NCI-H526 (cell line): Measurements from ENCODE around the gene HACD1.

ENCODE experiments used
- DNase-seq, 2 experiments: peaks; one replicate each; lab custom pipeline; 2025; lab: John Stamatoyannopoulos, UW

Gene HACD1

DNA sequence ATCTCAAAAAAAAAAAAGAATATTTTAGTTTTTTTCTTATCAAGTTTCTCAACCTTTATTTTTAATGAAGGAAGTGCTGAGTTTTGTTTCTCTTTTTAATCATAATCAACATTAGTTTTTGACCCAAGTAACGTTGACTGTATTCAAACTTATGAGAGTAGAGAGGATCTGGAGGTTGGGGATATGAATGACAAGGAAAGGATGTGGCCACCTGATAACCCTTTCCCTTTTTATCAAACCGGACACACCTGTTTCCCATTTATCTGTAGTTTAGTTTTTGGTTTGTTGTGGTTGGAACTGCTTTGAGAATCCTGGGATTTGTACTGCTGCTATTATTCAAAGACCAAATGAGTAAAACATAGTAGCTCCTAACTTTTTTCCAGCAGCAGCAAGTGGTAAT is 38.6 kb downstream of the HACD1 start:
- DNase-seq, result no peak

DNA sequence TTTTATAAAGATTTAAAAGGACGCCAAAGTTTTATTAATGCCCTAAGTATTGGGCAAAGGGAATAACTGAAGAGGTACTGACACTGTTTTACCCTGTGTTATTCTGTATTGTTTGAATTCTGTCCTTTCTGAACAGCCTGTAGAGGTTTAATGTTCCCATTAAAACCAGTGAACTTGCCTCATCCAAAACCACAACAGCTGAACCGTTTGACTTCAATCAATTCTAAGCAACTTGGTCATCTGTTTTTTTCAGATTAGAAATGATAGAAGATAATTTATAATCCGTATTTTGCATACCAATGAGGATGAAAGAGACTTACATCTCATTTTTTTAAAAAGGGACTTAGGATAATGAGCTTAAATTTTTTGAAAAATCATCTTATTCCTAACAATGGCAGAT is 40.4 kb downstream of the HACD1 start:
- DNase-seq, result no peak

DNA sequence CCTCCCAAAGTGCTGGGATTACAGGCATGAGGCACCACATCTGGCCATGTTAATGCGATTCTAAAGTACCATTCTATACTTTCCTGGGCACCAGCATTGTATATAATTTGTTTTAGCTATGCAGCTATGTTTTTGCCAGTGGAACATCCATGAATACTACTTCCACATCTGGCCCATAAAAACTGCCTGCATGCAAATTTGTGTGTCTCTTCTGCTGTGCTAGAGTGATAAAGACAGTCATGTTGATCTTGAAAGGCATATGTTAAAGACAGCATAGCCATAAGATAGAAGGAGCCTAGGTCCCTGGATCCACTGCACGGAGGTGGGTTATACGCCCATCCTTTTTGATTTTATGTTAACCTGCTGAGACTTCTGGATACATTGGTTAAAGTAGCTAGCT is 52.3 kb downstream of the HACD1 start:
- no peak for DNase-seq

DNA sequence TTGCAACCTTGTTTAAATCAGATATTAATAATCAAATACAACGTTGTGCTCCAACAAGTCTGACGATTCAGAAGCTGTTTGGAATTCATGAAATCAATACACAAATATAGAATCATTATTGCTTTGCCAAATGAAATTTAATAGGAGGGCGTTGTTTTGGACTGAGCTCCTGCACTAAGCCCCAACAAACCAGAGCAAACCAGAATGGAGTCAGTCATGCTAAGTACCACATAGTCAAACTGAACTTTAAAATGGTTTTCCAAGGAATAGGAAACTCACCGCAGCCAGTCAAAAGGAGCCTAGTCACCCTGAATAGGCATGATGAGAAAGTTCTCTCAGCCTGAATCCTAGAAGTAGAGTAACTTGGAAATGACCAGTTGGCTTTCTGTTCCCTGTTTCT is 53.7 kb downstream of the HACD1 start:
- DNase-seq, result no peak

DNA sequence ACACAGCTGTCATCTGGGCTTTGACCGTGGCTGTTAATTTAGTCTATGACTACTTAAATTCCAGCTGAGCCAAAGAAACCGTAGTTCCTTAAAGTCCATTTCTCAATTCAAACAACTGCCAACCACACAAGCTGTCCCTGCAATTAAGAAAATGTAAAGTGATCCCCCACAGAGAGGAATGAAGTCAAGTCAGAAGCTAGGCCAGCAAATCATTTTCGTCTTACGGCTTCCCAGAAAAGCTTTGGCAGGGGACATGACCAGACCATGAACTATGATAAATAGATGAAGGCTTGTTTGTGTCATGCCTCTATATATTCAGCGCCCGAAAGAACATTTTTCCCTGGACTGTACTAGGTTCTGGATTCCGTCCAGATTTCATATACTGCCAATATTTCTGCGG is 54.6 kb downstream of the HACD1 start:
- no peak for DNase-seq

DNA sequence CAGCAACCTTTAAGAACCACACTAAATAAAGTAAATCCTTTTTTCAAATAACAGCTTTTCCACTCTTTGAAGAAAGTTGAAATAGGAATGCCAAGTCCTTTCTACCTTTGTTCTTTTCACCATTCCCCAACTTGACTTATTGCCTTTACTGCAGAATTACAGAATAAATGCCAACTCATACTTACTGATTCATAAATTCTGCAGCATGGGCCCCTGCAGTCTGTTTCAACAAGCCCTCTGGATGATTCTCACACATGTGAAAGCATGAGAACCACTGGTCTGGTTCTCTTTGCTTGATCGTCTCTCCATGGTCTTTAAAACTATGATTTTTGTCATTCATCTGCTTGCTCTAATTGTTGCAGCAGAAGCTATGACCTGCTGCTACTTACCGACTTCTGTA is 56.1 kb downstream of the HACD1 start:
- DNase-seq, result no peak

DNA sequence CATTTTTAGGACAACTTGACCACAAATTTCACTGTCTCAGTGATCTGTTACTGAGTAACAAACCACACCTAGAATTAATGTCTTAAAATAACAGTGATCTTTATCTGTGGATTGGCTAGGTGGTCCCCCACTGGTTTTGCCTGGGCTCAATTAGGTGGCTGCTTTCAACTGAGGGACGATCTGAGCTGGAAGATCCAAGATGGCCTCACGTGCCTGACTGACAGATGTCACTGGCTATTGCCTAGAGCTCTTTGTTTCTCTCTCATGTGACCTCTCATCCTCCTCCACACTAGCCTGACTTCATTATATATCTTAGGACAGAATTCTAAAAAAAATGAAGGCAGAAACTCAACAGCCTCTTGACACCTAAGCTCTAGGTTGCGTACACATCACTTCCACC is 59.7 kb downstream of the HACD1 start:
- DNase-seq, result no peak

DNA sequence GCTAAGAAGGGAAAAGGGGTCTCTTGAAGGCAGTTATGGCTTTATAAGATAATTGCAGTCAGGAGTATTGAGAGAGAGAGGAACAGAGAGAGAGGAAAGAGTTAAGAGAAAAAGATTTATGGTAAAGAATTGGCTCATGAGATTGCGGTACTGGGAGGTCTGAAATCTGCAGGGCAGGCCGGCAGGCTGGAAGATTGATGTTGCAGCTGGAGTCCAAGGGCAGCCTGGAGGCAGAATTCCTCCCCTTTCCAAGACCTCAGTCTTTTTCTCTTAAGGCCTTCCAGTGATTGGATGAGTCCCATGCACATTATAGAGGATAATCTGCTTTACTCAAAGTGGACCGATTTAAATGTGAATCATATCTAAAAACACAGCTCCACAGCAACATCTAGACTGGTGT is 68.4 kb downstream of the HACD1 start:
- no peak for DNase-seq

DNA sequence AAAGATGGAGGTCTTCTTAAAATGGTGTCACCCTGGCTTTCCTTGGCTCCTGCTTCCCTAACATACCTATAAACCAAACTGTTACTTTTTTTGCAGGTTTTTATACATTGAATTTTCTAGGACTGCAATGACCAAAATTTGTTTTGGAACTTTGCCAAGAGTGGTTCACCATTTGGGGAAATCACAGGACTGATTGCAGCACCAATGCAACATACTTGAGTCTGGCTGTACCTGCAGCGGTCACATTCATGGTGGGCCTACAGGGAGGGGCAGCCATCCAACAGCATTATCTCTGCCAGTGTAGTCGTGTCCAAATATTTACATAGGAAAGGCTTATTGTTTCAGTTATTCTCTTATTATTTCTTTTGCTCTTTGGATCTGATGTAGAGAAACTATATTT is 69.0 kb downstream of the HACD1 start:
- DNase-seq, result no peak

DNA sequence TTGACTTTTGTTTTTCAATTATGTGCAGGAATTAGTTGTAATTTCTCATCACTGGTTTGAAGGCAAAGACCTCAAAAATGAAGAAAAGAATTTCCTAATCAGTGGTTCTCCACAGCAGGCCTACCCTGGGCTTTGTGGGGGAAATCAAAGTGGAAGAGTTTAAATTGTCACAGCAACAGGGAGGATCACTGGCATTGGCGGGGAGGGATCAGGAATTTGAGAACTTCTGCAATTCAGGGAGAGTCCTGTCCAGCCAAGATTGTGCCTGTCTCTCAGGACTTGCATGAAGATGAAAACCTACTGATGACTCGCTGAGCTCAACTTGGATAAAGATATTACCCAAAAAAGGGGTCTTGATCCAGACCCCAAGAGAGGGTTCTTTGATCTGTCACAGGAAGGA is 70.1 kb downstream of the HACD1 start:
- no peak for DNase-seq

DNA sequence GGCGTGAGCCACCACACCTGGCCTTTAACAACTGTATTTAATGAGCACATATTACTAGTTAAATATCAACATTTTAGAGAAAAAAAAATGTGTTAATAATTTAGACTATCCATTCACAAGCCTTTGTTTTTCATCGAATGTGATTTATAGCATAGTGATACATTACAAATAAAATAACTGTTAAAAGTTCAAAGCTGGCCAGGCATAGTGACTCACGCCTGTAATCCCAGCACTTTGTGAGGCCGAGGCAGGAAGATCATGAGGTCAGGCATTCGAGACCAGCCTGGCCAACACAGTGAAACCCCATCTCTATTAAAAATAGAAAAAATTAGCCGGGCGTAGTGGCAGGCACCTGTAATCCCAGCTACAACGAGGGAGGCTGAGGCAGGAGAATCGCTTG is 72.7 kb downstream of the HACD1 start:
- DNase-seq, result no peak
